HG03095 (cell line): ENCODE measurements around the gene ZBED6.
"Not testable (repeated sequence)": the region's sequence is repeated elsewhere in the genome, so short reads cannot be mapped to it uniquely, and the experiment has no call there.

ENCODE experiments used
- ATAC-seq: cut with Tn5 transposase; IDR thresholded peaks from one replicate; pipeline ENCODE4 v1.9.1; 2021; ENCODE audit warnings: moderate library complexity; ENCODE audit not compliant: unreplicated experiment

Gene ZBED6

DNA sequence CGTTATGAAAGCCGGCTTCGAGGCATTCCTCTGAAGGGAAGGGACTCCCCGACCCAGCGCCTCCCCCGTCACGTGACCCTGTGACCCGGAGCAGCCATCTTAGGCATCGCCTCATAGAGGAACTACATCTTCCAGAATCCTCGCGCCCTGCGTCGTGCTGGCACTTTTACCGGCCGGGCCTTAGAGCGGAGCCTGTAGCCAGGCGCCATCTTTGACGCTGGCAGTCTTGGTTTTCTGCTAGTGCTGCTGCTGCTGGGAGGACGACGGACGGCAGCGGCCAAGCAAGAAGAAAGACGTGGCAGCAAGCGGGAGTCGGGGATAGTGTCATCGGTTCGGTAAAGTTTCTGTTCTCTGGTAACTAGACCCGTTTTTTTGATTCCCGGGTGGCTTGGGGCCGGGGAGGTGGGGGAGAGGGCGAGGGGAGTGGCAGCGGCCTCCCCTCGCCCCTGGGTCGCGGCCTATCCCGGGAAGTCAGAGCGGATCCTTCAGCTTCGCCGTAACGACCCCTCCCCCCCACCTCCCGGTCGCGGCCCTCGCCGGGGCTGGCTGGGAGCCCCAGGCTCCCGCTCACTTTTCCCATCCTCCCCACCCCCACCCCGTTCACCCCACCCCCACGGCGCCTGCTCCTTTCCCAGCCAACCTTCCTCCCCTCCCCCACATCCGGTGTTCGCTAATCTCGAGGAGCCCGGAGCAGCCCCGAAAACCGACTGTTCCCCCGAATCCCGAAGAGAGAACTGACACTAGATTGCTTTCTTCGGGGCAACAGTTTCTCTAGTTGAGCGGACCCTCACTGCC lies at the start of gene ZBED6, which contains the start of gene ZC3H11A:
TSS of gene ZBED6 (plus strand) at position 183 of the 795 bp plus-strand sequence. CDS start 1,900 bp downstream, outside the sequence.
TSS of gene ZC3H11A (plus strand) at position 183 of the 795 bp plus-strand sequence. CDS start 21,448 bp downstream, outside the sequence.
- ATAC-seq: peak; percentile 94

GRCh38 chr1:203746281-203746680 lies 49.1 kb upstream of the ZBED6 start:
- ATAC-seq: no peak

DNA sequence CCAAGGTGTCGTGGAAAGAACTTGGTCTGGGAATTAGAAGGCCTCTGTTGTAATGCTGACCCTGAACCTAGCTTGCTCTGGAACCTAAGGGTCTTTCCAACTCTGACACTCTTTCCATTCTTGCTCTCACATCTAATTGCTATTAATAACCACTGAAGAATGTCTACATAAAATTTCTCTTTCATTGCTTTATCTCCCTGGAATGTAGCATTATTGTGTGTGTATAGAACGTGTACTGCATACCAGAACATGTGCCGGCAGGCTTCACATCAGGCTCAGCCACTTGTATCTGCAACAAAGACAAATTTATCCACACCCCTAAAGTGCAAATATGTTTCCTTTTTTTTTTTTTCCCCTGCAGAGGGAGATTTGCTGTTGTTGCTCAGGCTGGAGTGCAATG lies 44.4 kb upstream of the ZBED6 start:
- ATAC-seq: no peak

GRCh38 chr1:203751618-203752361 lies 43.6 kb upstream of the ZBED6 start:
- not testable (repeated sequence) for ATAC-seq

GRCh38 chr1:203754455-203754864 lies 41.0 kb upstream of the ZBED6 start:
- peak; percentile 65 for ATAC-seq

DNA sequence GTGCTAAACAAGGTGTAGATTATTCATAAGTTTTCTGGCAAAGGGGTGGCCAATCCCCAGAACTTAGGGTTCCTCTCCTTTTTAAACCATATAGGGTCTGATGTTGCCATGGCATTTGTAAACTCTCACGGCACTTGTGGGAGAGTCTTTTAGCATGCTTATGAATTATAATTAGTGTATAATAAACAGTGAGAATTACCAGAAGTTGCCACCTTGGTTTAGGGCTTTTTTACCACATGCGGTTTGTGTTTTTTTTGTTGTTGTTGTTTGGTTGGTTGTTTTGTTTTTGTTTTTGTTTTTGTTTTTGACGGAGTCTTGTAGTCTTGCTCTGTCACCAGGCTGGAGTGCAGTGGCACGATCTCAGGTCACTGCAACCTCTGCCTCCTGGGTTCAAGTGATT lies 39.4 kb upstream of the ZBED6 start:
- ATAC-seq: no peak

DNA sequence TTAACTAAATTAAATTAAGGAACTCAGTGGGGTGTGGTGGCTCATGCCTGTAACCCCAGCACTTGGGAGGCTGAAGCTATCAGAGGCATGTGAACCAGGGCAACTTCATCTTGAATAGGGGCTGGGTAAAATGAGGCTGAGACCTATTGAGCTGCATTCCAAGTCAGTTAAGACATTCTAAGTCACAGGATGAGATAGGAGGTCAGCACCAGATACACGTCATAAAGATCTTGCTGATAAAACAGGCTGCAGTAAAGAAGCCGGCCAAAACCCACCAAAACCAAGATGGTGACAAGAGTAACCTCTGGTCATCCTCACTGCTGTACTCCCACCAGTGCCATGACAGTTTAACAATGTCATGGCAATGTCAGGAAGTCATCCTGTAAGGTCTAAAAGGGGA lies 36.7 kb upstream of the ZBED6 start:
- ATAC-seq: not testable (repeated sequence)

GRCh38 chr1:203760506-203760905 lies 34.9 kb upstream of the ZBED6 start:
- ATAC-seq: no peak

- not testable (repeated sequence) for ATAC-seq
Measured at GRCh38 chr1:203761958-203762357, 33.5 kb upstream of the ZBED6 start.

- no peak for ATAC-seq
Measured at GRCh38 chr1:203763505-203763904, 31.9 kb upstream of the ZBED6 start.

DNA sequence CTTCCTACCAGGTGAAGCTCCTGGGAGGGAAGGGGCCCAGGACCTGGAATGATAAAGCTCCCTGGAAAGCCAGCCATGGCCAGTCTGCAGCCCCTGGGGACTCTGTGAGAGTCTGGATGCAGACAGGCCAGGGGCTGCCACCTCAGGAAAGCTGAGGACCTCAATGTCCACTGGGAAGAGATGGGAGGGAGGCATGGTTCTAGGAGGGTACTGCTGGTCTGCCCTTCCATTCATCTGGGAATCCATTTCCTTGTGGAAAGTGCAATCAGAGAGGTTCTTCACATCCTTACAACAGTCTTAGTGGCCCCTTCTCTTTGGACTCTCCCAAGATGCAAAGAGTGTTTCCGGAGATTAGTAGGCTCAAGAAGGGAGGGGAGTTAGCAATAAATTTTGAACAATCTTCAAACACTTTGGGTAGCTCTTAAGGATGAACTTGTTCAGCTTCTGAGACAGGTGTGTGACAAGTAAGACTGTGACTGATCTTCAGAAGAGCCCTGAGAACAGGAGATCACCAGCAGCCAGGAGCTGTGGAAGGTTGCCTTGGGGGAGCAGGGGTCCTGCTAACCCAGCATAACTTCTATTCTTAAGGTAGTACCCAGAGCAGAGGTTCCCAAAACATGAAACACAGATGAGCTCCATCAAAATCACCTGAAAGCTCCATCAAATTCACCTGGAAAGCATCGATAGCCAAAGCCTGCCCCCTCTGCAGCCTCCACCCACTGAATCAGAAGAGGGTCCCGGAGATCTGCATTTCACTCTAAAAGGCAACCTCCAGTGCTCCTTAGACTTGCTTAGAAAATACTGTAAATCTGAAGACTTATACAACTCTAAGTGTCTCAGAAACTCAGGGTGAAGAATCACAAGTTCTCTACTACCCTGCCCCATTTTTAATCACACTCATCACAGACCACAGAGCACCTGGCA lies 31.1 kb upstream of the ZBED6 start:
- no peak for ATAC-seq

DNA sequence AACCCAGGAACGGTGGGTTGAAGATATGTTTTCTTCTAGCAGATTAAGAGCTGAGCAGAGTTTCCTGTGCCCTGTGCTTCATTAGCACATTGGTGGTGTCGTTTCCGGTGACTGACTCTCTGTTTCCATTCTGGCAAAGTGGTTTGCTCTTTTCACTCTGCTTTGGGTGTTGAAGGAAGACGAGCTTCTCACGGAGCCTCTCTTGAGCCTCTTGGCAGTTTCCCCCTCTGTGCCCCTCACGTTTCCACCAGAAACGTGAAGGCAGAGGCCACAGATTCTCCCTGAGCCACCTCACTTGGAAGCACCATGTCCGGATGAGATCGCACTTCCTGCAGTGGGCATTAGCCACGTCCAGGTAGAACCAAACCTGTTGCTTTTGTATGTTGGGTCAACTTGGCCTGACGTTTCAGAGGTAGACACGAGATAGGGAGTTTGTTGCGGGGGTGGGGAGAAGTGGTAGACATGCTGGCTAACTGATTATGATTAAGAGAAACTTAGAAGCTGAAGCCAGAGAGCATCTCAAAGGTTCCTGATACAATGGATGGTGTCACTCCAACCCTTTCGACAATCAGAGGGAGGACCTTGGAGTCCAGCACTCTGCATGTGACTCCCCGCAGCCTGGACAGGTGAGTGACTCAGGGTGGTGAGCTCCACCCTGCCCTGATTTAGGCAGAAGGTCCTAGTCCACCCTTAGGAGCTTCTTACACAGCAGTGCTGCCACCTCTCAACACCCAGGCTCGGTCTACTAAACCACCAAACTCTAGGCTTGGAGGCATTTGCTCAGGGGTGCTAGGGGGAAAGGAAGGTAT lies 30.2 kb upstream of the ZBED6 start, which contains the start of gene LAX1:
TSS of gene LAX1 (plus strand) at position 155 of the 809 bp plus-strand sequence. CDS start at position 538, 383 bp downstream.
- ATAC-seq: peak; percentile 84

DNA sequence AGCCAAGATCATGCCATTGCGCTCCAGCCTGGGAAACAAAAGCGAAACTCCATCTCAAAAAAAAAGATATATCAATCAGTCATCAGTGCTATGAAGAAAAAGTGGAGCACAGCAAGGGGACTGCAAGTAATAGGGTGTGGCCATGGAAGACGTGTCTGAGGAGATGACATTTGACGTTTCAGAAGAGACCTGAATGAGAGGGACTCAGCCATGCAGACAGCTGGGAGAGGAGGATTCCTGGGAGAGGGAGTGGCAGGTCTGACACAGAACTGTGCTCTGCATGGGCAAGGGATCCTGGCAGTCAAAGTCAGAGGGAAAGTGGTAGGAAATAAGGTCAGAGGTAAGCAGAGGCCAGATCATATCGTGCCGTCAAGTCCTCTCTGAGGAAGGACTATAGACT lies 27.2 kb upstream of the ZBED6 start:
- no peak for ATAC-seq

DNA sequence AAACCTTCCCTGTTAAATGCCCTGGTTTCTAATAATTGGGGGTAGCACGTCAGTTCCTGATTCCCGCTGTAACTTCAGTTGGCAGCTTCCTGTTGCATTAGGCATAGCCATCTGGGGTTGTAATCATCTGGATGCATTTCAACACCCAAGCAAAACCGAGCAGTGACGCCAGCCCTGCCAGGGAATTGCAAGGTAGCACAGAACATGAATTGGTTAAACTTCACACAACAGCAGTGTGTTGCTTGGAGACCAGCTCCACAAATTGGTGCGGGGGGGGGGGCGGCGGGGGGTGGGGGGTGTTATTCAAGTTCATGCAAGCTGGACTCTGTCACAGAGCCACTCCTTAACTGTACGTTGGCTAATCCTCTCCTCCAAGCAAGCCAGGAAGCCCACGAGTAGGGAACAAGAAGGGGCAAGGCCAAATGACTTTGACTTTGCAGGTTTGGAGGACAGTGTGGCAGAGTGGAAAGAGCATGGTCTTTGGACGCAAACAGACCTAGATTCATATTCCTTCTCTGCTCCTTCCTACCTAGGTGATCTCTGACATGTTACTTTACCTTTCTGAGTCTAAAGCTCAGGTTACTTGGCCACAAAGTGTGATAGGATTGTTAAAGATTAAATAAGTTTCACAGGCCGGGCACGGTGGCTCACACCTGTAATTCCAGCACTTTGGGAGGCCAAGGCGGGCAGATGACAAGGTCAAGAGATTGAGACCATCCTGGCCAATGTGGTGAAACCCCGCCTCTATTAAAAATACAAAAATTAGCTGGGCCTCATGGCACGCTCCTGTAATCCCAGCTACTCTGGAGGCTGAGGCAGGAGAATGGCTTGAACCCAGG lies 25.7 kb upstream of the ZBED6 start:
- ATAC-seq: no peak

GRCh38 chr1:203771901-203772301 lies 23.5 kb upstream of the ZBED6 start:
- no peak for ATAC-seq

- ATAC-seq: no peak
Measured at GRCh38 chr1:203772836-203773235, 22.6 kb upstream of the ZBED6 start.

- no peak for ATAC-seq
Measured at GRCh38 chr1:203776636-203777035, 18.8 kb upstream of the ZBED6 start.

- ATAC-seq: no peak
Measured at GRCh38 chr1:203777596-203777995, 17.8 kb upstream of the ZBED6 start.

GRCh38 chr1:203778146-203778545 lies 17.3 kb upstream of the ZBED6 start:
- no peak for ATAC-seq
